Liver (tissue), 9 donors: Measurements from ENCODE around the gene DDIAS. TPM values are rescaled to one million over a fixed set of nuclear protein-coding genes. Genes with fewer than 3 reads are reported as not detected.
"Not testable (repeated sequence)": the region's sequence is repeated elsewhere in the genome, so short reads cannot be mapped to it uniquely, and the experiment has no call there.

Experiments
- DNase-seq: peaks from one replicate; pipeline ENCODE4 v3.0.0-alpha.2; 2017; ENCODE audit warnings: low spot score
- H3K27ac ChIP-seq, 2 donors: one replicate each; pipeline ENCODE4 v1.7.0; 2013; ENCODE audit warnings: inconsistent platforms in 2 of 2, low read length in 2 of 2, control low read depth in 1 of 2, low read depth in 1 of 2, mild to moderate bottlenecking in 1 of 2
- H3K27me3 ChIP-seq, 4 donors: one replicate each; pipeline versions ENCODE4 v1.6.1 to v1.7.0; 2013; ENCODE audit warnings: low read length in 3 of 4, inconsistent platforms in 1 of 4, mild to moderate bottlenecking in 1 of 4, moderate library complexity in 1 of 4; ENCODE audit not compliant: control insufficient read depth in 4 of 4, insufficient read depth in 4 of 4
- H3K36me3 ChIP-seq, 4 donors: one replicate each; pipeline versions ENCODE4 v1.6.1 to v1.7.0; 2013; ENCODE audit warnings: low read length in 3 of 4, mild to moderate bottlenecking in 3 of 4, low read depth in 1 of 4, moderate library complexity in 1 of 4; ENCODE audit not compliant: control insufficient read depth in 4 of 4, insufficient read depth in 3 of 4
- H3K4me1 ChIP-seq, 4 donors: one replicate each; pipeline versions ENCODE4 v1.6.1 to v1.7.0; 2013; ENCODE audit warnings: low read length in 3 of 4, mild to moderate bottlenecking in 3 of 4, moderate library complexity in 1 of 4; ENCODE audit not compliant: control insufficient read depth in 4 of 4, insufficient read depth in 4 of 4
- H3K4me3 ChIP-seq, 3 donors: one replicate each; pipeline versions ENCODE4 v1.6.1 to v1.7.0; 2013; ENCODE audit warnings: low read length in 3 of 3, control low read depth in 1 of 3, low read depth in 1 of 3, mild to moderate bottlenecking in 1 of 3
- H3K9ac ChIP-seq, 2 donors: one replicate each; pipeline ENCODE4 v1.7.0; 2013; ENCODE audit warnings: low read length in 2 of 2, mild to moderate bottlenecking in 2 of 2, moderate library complexity in 2 of 2, control low read depth in 1 of 2, low read depth in 1 of 2
- H3K9me3 ChIP-seq, 4 donors: one replicate each; pipeline versions ENCODE4 v1.6.1 to v1.7.0; 2013; ENCODE audit warnings: low read length in 3 of 4; ENCODE audit not compliant: control insufficient read depth in 4 of 4
- EGR1 ChIP-seq, 2 donors: IDR thresholded peaks; 2 replicates each; pipeline ENCODE4 v1.6.1; 2016 to 2018; ENCODE audit warnings: antibody characterized with exemption in 2 of 2, low read depth in 2 of 2
- FOXA1 ChIP-seq: IDR thresholded peaks from 2 replicates; pipeline ENCODE4 v1.6.1; 2016; ENCODE audit warnings: antibody characterized with exemption
- FOXA2 ChIP-seq: IDR thresholded peaks from 2 replicates; pipeline ENCODE4 v1.6.1; 2016; ENCODE audit warnings: antibody characterized with exemption
- GABPA ChIP-seq, 2 donors: IDR thresholded peaks in 1 of 2; conservative IDR thresholded peaks in 1 of 2; 2 replicates each; pipeline ENCODE4 v1.6.1; 2016; ENCODE audit warnings: antibody characterized with exemption in 2 of 2, mild to moderate bottlenecking in 1 of 2, moderate library complexity in 1 of 2
- HNF4A ChIP-seq, 2 donors: conservative IDR thresholded peaks; 2 replicates each; pipeline ENCODE4 v1.6.1; 2016; ENCODE audit warnings: antibody characterized with exemption in 2 of 2, mild to moderate bottlenecking in 2 of 2
- HNF4G ChIP-seq: IDR thresholded peaks from 2 replicates; pipeline ENCODE4 v1.6.1; 2016; ENCODE audit warnings: antibody characterized with exemption
- JUND ChIP-seq, 2 donors: IDR thresholded peaks; 2 replicates each; pipeline ENCODE4 v1.6.1; 2016; ENCODE audit warnings: antibody characterized with exemption in 2 of 2
- NR2F2 ChIP-seq: IDR thresholded peaks from 2 replicates; pipeline ENCODE4 v1.6.1; 2016; ENCODE audit warnings: antibody characterized with exemption
- RAD21 ChIP-seq, 2 donors: IDR thresholded peaks; 2 replicates each; pipeline ENCODE4 v1.6.1; 2016; ENCODE audit warnings: antibody characterized with exemption in 2 of 2, mild to moderate bottlenecking in 2 of 2
- RXRA ChIP-seq, 2 donors: IDR thresholded peaks; 2 replicates each; pipeline ENCODE4 v1.6.1; 2017 to 2018; ENCODE audit warnings: antibody characterized with exemption in 2 of 2, mild to moderate bottlenecking in 1 of 2
- SP1 ChIP-seq: IDR thresholded peaks from 2 replicates; pipeline ENCODE4 v1.6.1; 2018; ENCODE audit warnings: antibody characterized with exemption, mild to moderate bottlenecking
- TAF1 ChIP-seq: conservative IDR thresholded peaks from 2 replicates; pipeline ENCODE4 v1.6.1; 2016; ENCODE audit warnings: antibody characterized with exemption, mild to moderate bottlenecking
- WGBS: extraction: QIAGEN DNeasy Blood & Tissue Kit; methylation state at CpG from one replicate; pipeline ENCODE4 v1.1.7; 2013; 5-methylcytosine and 5-hydroxymethylcytosine counted together
- polyA plus RNA-seq, 2 donors: library from polyadenylated mRNA; stranded (reverse) in 1 of 2; unstranded in 1 of 2; fragments of 200-250 nt in 1 of 2; fragments of >200 nt in 1 of 2; fragmentation: Nextera tagmentation in 1 of 2; extraction: Ambion mirVana in 1 of 2; gene quantifications; one replicate each; pipeline versions ENCODE4 v1.2.1 to v1.2.3, GENCODE V29; 2013 to 2015
- total RNA-seq, 2 donors: library from RNA; depleted of rRNA; stranded (reverse); fragments of >200 nt; gene quantifications; one replicate each; pipeline ENCODE4 v1.2.3, GENCODE V29; 2014
- TF ChIP-seq, protein P1 (sequence below): IDR thresholded peaks from 2 replicates; pipeline ENCODE4 v1.6.1; 2016; ENCODE audit warnings: antibody characterized with exemption
- TF ChIP-seq, protein P2 (sequence below): IDR thresholded peaks from 2 replicates; pipeline ENCODE4 v1.6.1; 2016; ENCODE audit warnings: antibody characterized with exemption
- TF ChIP-seq, protein P3 (sequence below): IDR thresholded peaks from 2 replicates; pipeline ENCODE4 v1.6.1; 2016; ENCODE audit warnings: antibody characterized with exemption, mild to moderate bottlenecking
- TF ChIP-seq, protein P4 (sequence below): fragments of 150-350 bp; IDR thresholded peaks from 2 replicates; pipeline ENCODE4 v1.5.1; 2017; ENCODE audit warnings: improper control_type of control experiment, low read depth, low read length; ENCODE audit not compliant: missing input control
- TF ChIP-seq, protein P5 (sequence below): IDR thresholded peaks from 2 replicates; pipeline ENCODE4 v1.6.1; 2016; ENCODE audit warnings: antibody characterized with exemption
- donor health status: healthy.
- donor health status: healthy.
- donor health status: healthy.
- donor health status: healthy.
- donor health status: healthy.

The DDIAS gene
- total and polyA plus RNA-seq, 4 donors, result 0.25 to 8.4 (median 0.47) TPM

DNA sequence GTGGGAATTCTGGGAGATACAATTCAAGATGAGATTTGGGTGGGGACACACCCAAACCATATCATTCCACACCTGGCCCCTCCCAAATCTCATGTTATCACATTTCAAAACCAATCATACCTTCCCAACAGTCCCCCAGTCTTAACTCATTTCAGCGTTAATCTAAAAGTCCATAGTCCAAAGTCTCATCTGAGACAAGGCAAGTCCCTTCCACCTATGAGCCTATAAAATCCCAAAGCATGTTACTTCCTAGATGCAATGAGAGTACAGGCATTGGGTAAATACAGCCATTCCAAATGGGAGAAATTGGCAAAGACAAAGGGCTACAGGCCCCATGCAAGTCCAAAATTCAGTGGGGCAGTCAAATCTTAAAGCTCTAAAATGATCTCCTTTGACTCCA, 41.9 kb downstream of the DDIAS start:
- DNase-seq, H3K4me3 ChIP-seq: not testable (repeated sequence)
- WGBS, result 37% methylated on average over 1 of the region's 1 CpG

DNA sequence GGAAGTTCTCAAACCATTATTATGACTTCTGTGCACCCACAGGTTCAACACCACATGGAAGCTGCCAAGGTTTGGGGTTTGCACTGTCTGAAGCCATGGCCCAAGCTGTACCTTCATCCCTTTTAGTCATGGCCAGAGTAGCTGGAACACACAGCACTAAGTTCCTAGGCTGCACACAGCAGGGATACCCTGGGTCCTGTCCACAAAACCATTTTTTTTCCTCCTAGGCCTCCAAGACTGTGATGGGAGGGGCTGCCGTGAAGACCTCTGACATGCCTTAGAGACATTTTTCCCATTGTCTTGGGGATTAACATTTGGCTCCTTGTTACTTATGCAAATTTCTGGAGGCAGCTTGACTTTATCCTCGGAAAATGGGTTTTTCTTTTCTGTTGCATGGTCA, 42.7 kb downstream of the DDIAS start:
- no peak for DNase-seq
- H3K9me3 ChIP-seq, result no peaks in the 10 kb centered on the region
- H3K4me1 ChIP-seq, result no peaks in the 10 kb centered on the region
- TF ChIP-seq GABPA (IDR thresholded peaks at IDR 0.05 in 1 of 2, conservative IDR thresholded peaks at IDR 0.05 in 1 of 2), result no peak
- TF ChIP-seq, protein P1, sequence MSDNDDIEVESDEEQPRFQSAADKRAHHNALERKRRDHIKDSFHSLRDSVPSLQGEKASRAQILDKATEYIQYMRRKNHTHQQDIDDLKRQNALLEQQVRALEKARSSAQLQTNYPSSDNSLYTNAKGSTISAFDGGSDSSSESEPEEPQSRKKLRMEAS, result no peak
- H3K27ac ChIP-seq, result no peak overlapping the region
- 94% methylated on average over 2 of the region's 2 CpGs for WGBS
- no peak overlapping the region for H3K9ac ChIP-seq
- no peaks in the 10 kb centered on the region for H3K36me3 ChIP-seq
- H3K27me3 ChIP-seq, result no peaks in the 10 kb centered on the region
- H3K4me3 ChIP-seq, result no peak overlapping the region

More for the DNA sequence above, 41.9 kb downstream of the DDIAS start:
- H3K36me3 ChIP-seq, H3K4me1 ChIP-seq, H3K9me3 ChIP-seq, H3K27ac ChIP-seq, H3K9ac ChIP-seq, H3K27me3 ChIP-seq: not testable (repeated sequence)
- TF ChIP-seq HNF4A (conservative IDR thresholded peaks at IDR 0.05) (peak in 1 of 2 donors; percentile 59), HNF4G (peak; percentile 19)

DNA sequence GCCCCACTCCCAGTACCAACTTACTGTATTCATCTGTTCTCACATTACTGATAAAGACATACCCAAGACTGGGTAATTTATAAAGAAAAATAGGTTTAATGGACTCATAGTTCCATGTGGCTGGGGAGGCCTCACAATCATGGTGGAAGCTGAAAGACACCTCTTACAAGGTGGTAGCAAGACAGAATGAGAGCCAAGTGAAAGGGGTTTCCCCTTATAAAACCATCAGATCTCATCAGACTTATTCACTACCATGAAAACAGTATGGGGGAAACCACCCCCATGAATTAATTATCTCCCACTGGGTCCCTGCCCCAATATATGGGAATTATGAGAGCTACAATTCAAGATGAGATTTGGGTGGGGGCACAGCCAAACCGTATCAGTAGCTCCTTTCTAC, 43.5 kb downstream of the DDIAS start:
- not testable (repeated sequence) for H3K9me3 ChIP-seq, H3K9ac ChIP-seq, H3K4me3 ChIP-seq, H3K27me3 ChIP-seq, DNase-seq, H3K36me3 ChIP-seq, H3K4me1 ChIP-seq, H3K27ac ChIP-seq
- 82% methylated on average over 1 of the region's 1 CpG for WGBS

DNA sequence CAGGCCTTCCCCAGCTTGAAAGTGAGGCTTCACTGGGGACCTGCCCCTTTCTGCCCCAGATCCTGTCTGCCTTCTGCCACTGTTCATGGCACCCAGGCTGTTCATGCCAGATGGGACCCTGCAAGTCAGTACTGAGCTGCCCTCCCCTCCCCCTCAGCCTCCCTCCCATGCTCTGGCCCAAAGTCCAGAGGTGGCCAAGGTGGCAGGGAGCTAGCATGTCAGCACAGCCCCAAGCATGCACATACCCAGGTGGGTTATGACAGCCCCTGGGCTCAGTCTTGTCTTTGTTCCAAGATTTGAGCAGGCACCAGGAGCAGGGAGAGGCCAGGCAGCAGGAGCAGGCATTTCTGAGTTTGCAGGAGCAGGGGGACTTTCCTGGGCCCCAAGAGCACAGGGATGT, 44.1 kb downstream of the DDIAS start:
- no peaks in the 10 kb centered on the region for H3K27me3 ChIP-seq
- no peaks in the 10 kb centered on the region for H3K36me3 ChIP-seq
- H3K9ac ChIP-seq, result no peak overlapping the region
- no peak for TF ChIP-seq GABPA (IDR thresholded peaks at IDR 0.05 in 1 of 2, conservative IDR thresholded peaks at IDR 0.05 in 1 of 2)
- TF ChIP-seq JUND (IDR thresholded peaks at IDR 0.05), result no peak
- TF ChIP-seq NR2F2, result no peak
- no peak for TF ChIP-seq SP1
- TF ChIP-seq FOXA2, result no peak
- TF ChIP-seq, protein P2, sequence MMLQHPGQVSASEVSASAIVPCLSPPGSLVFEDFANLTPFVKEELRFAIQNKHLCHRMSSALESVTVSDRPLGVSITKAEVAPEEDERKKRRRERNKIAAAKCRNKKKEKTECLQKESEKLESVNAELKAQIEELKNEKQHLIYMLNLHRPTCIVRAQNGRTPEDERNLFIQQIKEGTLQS, result no peak
- no peak for TF ChIP-seq RXRA (IDR thresholded peaks at IDR 0.05)
- TF ChIP-seq, protein P3, sequence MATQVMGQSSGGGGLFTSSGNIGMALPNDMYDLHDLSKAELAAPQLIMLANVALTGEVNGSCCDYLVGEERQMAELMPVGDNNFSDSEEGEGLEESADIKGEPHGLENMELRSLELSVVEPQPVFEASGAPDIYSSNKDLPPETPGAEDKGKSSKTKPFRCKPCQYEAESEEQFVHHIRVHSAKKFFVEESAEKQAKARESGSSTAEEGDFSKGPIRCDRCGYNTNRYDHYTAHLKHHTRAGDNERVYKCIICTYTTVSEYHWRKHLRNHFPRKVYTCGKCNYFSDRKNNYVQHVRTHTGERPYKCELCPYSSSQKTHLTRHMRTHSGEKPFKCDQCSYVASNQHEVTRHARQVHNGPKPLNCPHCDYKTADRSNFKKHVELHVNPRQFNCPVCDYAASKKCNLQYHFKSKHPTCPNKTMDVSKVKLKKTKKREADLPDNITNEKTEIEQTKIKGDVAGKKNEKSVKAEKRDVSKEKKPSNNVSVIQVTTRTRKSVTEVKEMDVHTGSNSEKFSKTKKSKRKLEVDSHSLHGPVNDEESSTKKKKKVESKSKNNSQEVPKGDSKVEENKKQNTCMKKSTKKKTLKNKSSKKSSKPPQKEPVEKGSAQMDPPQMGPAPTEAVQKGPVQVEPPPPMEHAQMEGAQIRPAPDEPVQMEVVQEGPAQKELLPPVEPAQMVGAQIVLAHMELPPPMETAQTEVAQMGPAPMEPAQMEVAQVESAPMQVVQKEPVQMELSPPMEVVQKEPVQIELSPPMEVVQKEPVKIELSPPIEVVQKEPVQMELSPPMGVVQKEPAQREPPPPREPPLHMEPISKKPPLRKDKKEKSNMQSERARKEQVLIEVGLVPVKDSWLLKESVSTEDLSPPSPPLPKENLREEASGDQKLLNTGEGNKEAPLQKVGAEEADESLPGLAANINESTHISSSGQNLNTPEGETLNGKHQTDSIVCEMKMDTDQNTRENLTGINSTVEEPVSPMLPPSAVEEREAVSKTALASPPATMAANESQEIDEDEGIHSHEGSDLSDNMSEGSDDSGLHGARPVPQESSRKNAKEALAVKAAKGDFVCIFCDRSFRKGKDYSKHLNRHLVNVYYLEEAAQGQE, result no peak
- TF ChIP-seq RAD21 (IDR thresholded peaks at IDR 0.05), result no peak
- no peak for TF ChIP-seq FOXA1
- TF ChIP-seq TAF1, result no peak
- TF ChIP-seq HNF4G, result no peak
- TF ChIP-seq, protein P4, sequence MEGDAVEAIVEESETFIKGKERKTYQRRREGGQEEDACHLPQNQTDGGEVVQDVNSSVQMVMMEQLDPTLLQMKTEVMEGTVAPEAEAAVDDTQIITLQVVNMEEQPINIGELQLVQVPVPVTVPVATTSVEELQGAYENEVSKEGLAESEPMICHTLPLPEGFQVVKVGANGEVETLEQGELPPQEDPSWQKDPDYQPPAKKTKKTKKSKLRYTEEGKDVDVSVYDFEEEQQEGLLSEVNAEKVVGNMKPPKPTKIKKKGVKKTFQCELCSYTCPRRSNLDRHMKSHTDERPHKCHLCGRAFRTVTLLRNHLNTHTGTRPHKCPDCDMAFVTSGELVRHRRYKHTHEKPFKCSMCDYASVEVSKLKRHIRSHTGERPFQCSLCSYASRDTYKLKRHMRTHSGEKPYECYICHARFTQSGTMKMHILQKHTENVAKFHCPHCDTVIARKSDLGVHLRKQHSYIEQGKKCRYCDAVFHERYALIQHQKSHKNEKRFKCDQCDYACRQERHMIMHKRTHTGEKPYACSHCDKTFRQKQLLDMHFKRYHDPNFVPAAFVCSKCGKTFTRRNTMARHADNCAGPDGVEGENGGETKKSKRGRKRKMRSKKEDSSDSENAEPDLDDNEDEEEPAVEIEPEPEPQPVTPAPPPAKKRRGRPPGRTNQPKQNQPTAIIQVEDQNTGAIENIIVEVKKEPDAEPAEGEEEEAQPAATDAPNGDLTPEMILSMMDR, result no peak
- TF ChIP-seq, protein P5, sequence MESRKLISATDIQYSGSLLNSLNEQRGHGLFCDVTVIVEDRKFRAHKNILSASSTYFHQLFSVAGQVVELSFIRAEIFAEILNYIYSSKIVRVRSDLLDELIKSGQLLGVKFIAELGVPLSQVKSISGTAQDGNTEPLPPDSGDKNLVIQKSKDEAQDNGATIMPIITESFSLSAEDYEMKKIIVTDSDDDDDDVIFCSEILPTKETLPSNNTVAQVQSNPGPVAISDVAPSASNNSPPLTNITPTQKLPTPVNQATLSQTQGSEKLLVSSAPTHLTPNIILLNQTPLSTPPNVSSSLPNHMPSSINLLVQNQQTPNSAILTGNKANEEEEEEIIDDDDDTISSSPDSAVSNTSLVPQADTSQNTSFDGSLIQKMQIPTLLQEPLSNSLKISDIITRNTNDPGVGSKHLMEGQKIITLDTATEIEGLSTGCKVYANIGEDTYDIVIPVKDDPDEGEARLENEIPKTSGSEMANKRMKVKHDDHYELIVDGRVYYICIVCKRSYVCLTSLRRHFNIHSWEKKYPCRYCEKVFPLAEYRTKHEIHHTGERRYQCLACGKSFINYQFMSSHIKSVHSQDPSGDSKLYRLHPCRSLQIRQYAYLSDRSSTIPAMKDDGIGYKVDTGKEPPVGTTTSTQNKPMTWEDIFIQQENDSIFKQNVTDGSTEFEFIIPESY, result no peak
- TF ChIP-seq EGR1 (IDR thresholded peaks at IDR 0.05; ENCODE audit: low read depth in 2 of 2), result no peak
- TF ChIP-seq, protein P1, result no peak
- TF ChIP-seq HNF4A (conservative IDR thresholded peaks at IDR 0.05), result no peak
- H3K4me1 ChIP-seq, result no peaks in the 10 kb centered on the region
- DNase-seq, result no peak
- H3K27ac ChIP-seq, result no peak overlapping the region
- H3K4me3 ChIP-seq, result no peak overlapping the region
- H3K9me3 ChIP-seq, result no peaks in the 10 kb centered on the region
